HCT116 (cell line): ENCODE results near the gene SLX9. TPM values are rescaled to one million over a fixed set of nuclear protein-coding genes. Genes with fewer than 3 reads are reported as not detected.

Source experiments
- ATAC-seq: fragments of 200-7000 bp; cut with Tn5 transposase; 2 replicates; pipeline ENCODE4 v1.9.1; 2020; ENCODE audit warnings: mild to moderate bottlenecking, moderate library complexity
- BruUV-seq: library from RNA; stranded (reverse); fragments of 400-500 nt; replicated peaks from 2 replicates; lab custom pipeline; 2021; lab: Mats Ljungman, UMichigan
- CTCF ChIA-PET: fragments of 300-600 bp; sonication (Branson Sonifier 250); formaldehyde crosslinking; loops from one replicate; lab custom pipeline; 2021; ENCODE audit warnings: antibody characterized with exemption; lab: Charles Lee
- POLR2A ChIA-PET: fragments of 300-600, 350-600 bp; sonication (Branson Sonifier 250); formaldehyde crosslinking; loops from one replicate; lab custom pipeline; 2021; ENCODE audit warnings: antibody characterized with exemption; lab: Charles Lee
- RAD21 ChIA-PET, 2 experiments: fragments of 300-600 bp; sonication (Branson Sonifier 250); formaldehyde crosslinking; loops; one replicate each; lab custom pipeline; 2023; ENCODE audit warnings: low total read pairs in 2 of 2; ENCODE audit not compliant: uncharacterized antibody in 2 of 2, unreplicated experiment in 2 of 2, low non-redundant PET in 1 of 2; lab: Charles Lee
- DNase-seq: peaks from one replicate; pipeline ENCODE4 v3.0.0-alpha.2; 2010; ENCODE audit warnings: low read depth, low spot score
- H2AFZ ChIP-seq: fragments of 200-600 bp; shearing (Covaris generic), sonication (generic); 2 replicates; pipeline ENCODE4 v1.6.1; 2017; ENCODE audit warnings: low read depth, mixed run types, mixed read lengths, antibody characterized with exemption, low read length; ENCODE audit not compliant: poor library complexity, severe bottlenecking
- H3K27ac ChIP-seq: 2 replicates; pipeline ENCODE4 v1.5.1; 2012; ENCODE audit warnings: low read depth, low read length
- H3K27me3 ChIP-seq: fragments of 200-600 bp; sonication (generic); 2 replicates; pipeline ENCODE4 v1.6.1; 2016; ENCODE audit warnings: mixed run types, low read length, mixed read lengths; ENCODE audit not compliant: insufficient read depth
- H3K36me3 ChIP-seq, 2 experiments: fragments of 200-500 bp in 1 of 2; fragments of 200-600 bp in 1 of 2; sonication (Bioruptor generic) in 1 of 2; sonication (generic) in 1 of 2; 2 replicates each; pipeline versions ENCODE4 v1.5.1 to v1.6.1; 2014 to 2016; ENCODE audit warnings: low read length in 2 of 2, inconsistent platforms in 1 of 2, mixed read lengths in 1 of 2, mixed run types in 1 of 2; ENCODE audit not compliant: insufficient read depth in 2 of 2, control insufficient read depth in 1 of 2
- H3K4me1 ChIP-seq, 2 experiments: fragments of 200-600 bp in 1 of 2; sonication (generic) in 1 of 2; 2 replicates each; pipeline versions ENCODE4 v1.5.1 to v1.6.1; 2012 to 2017; ENCODE audit warnings: low read length in 2 of 2, inconsistent platforms in 1 of 2, mild to moderate bottlenecking in 1 of 2, mixed read lengths in 1 of 2, mixed run types in 1 of 2, moderate library complexity in 1 of 2; ENCODE audit not compliant: insufficient read depth in 2 of 2, control insufficient read depth in 1 of 2
- H3K4me2 ChIP-seq: fragments of 200-600 bp; sonication (generic); 2 replicates; pipeline ENCODE4 v1.6.1; 2017; ENCODE audit warnings: mixed run types, low read length, mixed read lengths
- H3K4me3 ChIP-seq, 2 experiments: fragments of 200-600 bp in 1 of 2; sonication (generic) in 1 of 2; replicated peaks in 1 of 2; 2 replicates each; pipeline ENCODE4 v1.5.1; 2011 to 2016; ENCODE audit warnings: low read length in 2 of 2, control low read depth in 1 of 2, low read depth in 1 of 2, mild to moderate bottlenecking in 1 of 2, mixed read lengths in 1 of 2, mixed run types in 1 of 2
- H3K79me2 ChIP-seq: fragments of 200-600 bp; sonication (generic); 2 replicates; pipeline ENCODE4 v1.6.1; 2017; ENCODE audit warnings: mild to moderate bottlenecking, mixed run types, low read length, moderate library complexity, mixed read lengths; ENCODE audit not compliant: insufficient read depth
- H3K9ac ChIP-seq: fragments of 200-600 bp; sonication (generic); 2 replicates; pipeline ENCODE4 v1.6.1; 2016; ENCODE audit warnings: low read length, mixed read lengths
- H3K9me2 ChIP-seq: fragments of 200-600 bp; sonication (generic), shearing (Covaris generic); 2 replicates; pipeline ENCODE4 v1.6.1; 2017; ENCODE audit warnings: mixed run types, mild to moderate bottlenecking, moderate library complexity; ENCODE audit not compliant: insufficient read depth
- H3K9me3 ChIP-seq, 2 experiments: fragments of 200-500 bp in 1 of 2; fragments of 200-600 bp in 1 of 2; sonication (Bioruptor generic) in 1 of 2; sonication (generic) in 1 of 2; 2 replicates each; pipeline ENCODE4 v1.6.1; 2014 to 2017; ENCODE audit warnings: low read length in 2 of 2, mixed read lengths in 2 of 2, inconsistent platforms in 1 of 2, low read depth in 1 of 2, mild to moderate bottlenecking in 1 of 2, mixed run types in 1 of 2, moderate library complexity in 1 of 2; ENCODE audit not compliant: control insufficient read depth in 1 of 2, insufficient read depth in 1 of 2
- H4K20me1 ChIP-seq: fragments of 200-600 bp; sonication (generic), shearing (Covaris generic); 2 replicates; pipeline ENCODE4 v1.6.1; 2017; ENCODE audit warnings: mixed run types, mild to moderate bottlenecking, moderate library complexity; ENCODE audit not compliant: insufficient read depth
- CBX3 ChIP-seq: IDR thresholded peaks from 2 replicates; pipeline ENCODE4 v1.6.1; 2012; ENCODE audit warnings: low read depth
- EGR1 ChIP-seq: IDR thresholded peaks from 2 replicates; pipeline ENCODE4 v1.6.1; 2012; ENCODE audit warnings: low read depth
- EZH2phosphoT487 ChIP-seq: fragments of 200-600 bp; IDR thresholded peaks from 2 replicates; pipeline ENCODE4 v1.6.1; 2018; ENCODE audit warnings: antibody characterized with exemption, borderline replicate concordance
- FOSL1 ChIP-seq: IDR thresholded peaks from 2 replicates; pipeline ENCODE4 v1.6.1; 2012; ENCODE audit warnings: low read depth
- MAX ChIP-seq: IDR thresholded peaks from 2 replicates; pipeline ENCODE4 v1.6.1; 2012
- POLR2A ChIP-seq: IDR thresholded peaks from 2 replicates; pipeline ENCODE4 v1.7.0; 2011; ENCODE audit warnings: borderline replicate concordance; ENCODE audit not compliant: insufficient read depth, insufficient read length; ENCODE audit errors: extremely low read depth
- POLR2AphosphoS5 ChIP-seq: IDR thresholded peaks from 2 replicates; pipeline ENCODE4 v1.6.1; 2011; ENCODE audit warnings: mild to moderate bottlenecking, low read depth, low read length, moderate library complexity
- RAD21 ChIP-seq: IDR thresholded peaks from 2 replicates; pipeline ENCODE4 v1.6.1; 2012; ENCODE audit warnings: low read depth, mild to moderate bottlenecking
- REST ChIP-seq: IDR thresholded peaks from 2 replicates; pipeline ENCODE4 v1.6.1; 2012; ENCODE audit warnings: low read depth
- SIN3A ChIP-seq: IDR thresholded peaks from 2 replicates; pipeline ENCODE4 v1.6.1; 2012; ENCODE audit warnings: low read depth
- SRF ChIP-seq: IDR thresholded peaks from 2 replicates; pipeline ENCODE4 v1.6.1; 2012; ENCODE audit warnings: low read depth
- TCF7L2 ChIP-seq: IDR thresholded peaks from 2 replicates; pipeline ENCODE4 v1.7.0; 2011; ENCODE audit warnings: borderline replicate concordance, inconsistent platforms; ENCODE audit not compliant: insufficient read depth, insufficient read length; ENCODE audit errors: extremely low read depth
- ZFX ChIP-seq: fragments of 450-650 bp; IDR thresholded peaks from 2 replicates; pipeline ENCODE4 v1.6.1; 2017
- ZNF274 ChIP-seq: fragments of 200-500 bp; sonication (Bioruptor generic); IDR thresholded peaks from 2 replicates; pipeline ENCODE4 v1.6.1; 2014; ENCODE audit warnings: mild to moderate bottlenecking, low read depth, low read length, inconsistent platforms
- intact Hi-C: fragments of 100-400 bp; cut with micrococcal nuclease; formaldehyde crosslinking; loops from 2 replicates; pipeline ENCODE4 v1.10.0; 2022
- total RNA-seq: library from RNA; stranded (reverse); gene quantifications from one replicate; pipeline ENCODE4 v1.2.1, GENCODE V29; 2021; ENCODE audit not compliant: unreplicated experiment

Gene SLX9
- total RNA-seq, 1 experiment from 2014 or later = 61.9 TPM

- no peak overlapping the region for H2AFZ ChIP-seq
- DNase-seq = no peak
- H3K9me2 ChIP-seq = no peaks in the 10 kb centered on the region
- H3K4me2 ChIP-seq = no peak overlapping the region
- H3K9ac ChIP-seq = no peak overlapping the region
- H3K36me3 ChIP-seq = no peaks in the 10 kb centered on the region
- no peak for TF ChIP-seq POLR2A
- no peak for TF ChIP-seq SIN3A
- intact Hi-C loops = no loop called here
- no peaks in the 10 kb centered on the region; a peak in 1 of 4 replicates for H3K4me1 ChIP-seq
- POLR2A ChIA-PET = no interaction called here
- H4K20me1 ChIP-seq = no peaks in the 10 kb centered on the region
- ATAC-seq = no peak
- no peaks in the 10 kb centered on the region for H3K27me3 ChIP-seq
- RAD21 ChIA-PET = no interaction called here
- CTCF ChIA-PET = no interaction called here
- H3K27ac ChIP-seq = no peak overlapping the region
- H3K9me3 ChIP-seq = peaks cover 0 to 4% of the 10 kb centered on the region in 2 experiments; a peak in 1 of 4 replicates
- no TSS peak for BruUV-seq
- no peaks in the 10 kb centered on the region for H3K79me2 ChIP-seq
- H3K4me3 ChIP-seq = no peak overlapping the region
Measured at GRCh38 chr21:44900559-44901251, 39.1 kb upstream of the SLX9 start.

- H3K27me3 ChIP-seq = no peaks in the 10 kb centered on the region
- H3K4me3 ChIP-seq = no peak overlapping the region
- CTCF ChIA-PET = no interaction called here
- no peaks in the 10 kb centered on the region; a peak in 1 of 4 replicates for H3K4me1 ChIP-seq
- no peak for TF ChIP-seq EZH2phosphoT487
- TF ChIP-seq POLR2AphosphoS5 = no peak
- no peak for TF ChIP-seq MAX
- TF ChIP-seq REST = no peak
- no peak for TF ChIP-seq CBX3
- no peak for TF ChIP-seq SIN3A
- TF ChIP-seq SRF = no peak
- no peak for TF ChIP-seq ZFX
- TF ChIP-seq FOSL1 = no peak
- no peak for TF ChIP-seq POLR2A
- TF ChIP-seq EGR1 = no peak
- no peak for TF ChIP-seq TCF7L2
- no peak for TF ChIP-seq RAD21
- TF ChIP-seq ZNF274 = no peak
- POLR2A ChIA-PET = no interaction called here
- H3K36me3 ChIP-seq = no peaks in the 10 kb centered on the region
- H2AFZ ChIP-seq = no peak overlapping the region
- H4K20me1 ChIP-seq = no peaks in the 10 kb centered on the region
- RAD21 ChIA-PET = no interaction called here
- BruUV-seq = no TSS peak
- no peaks in the 10 kb centered on the region for H3K9me2 ChIP-seq
- H3K79me2 ChIP-seq = no peaks in the 10 kb centered on the region
- ATAC-seq = no peak
- H3K27ac ChIP-seq = no peak overlapping the region
- peaks cover 0 to 4% of the 10 kb centered on the region in 2 experiments; a peak in 1 of 4 replicates for H3K9me3 ChIP-seq
- no peak for DNase-seq
- no peak overlapping the region for H3K4me2 ChIP-seq
- intact Hi-C loops = no loop called here
- no peak overlapping the region for H3K9ac ChIP-seq
Measured at GRCh38 chr21:44901391-44902074, 38.3 kb upstream of the SLX9 start.
